GM23248 (cell line): ENCODE measurements around the gene LHB.

Source experiments
- EZH2 ChIP-seq: fragments of 200-600 bp; sonication (generic); IDR thresholded peaks from 2 replicates; pipeline ENCODE4 v1.6.1; 2018; ENCODE audit warnings: antibody characterized with exemption, mild to moderate bottlenecking; ENCODE audit not compliant: insufficient read depth, poor library complexity, severe bottlenecking
- EZH2phosphoT487 ChIP-seq: fragments of 200-600 bp; sonication (generic); IDR thresholded peaks from 2 replicates; pipeline ENCODE4 v1.6.1; 2018; ENCODE audit warnings: antibody characterized with exemption, moderate library complexity, mild to moderate bottlenecking, low read depth; ENCODE audit not compliant: insufficient read depth

GRCh38 chr19:49020931-49021895, 4.3 kb upstream of the LHB start:
- TF ChIP-seq EZH2 (no peak), EZH2phosphoT487 (no peak)
